GM21825 (cell line): ENCODE results near the gene SIRPA.

Experiments
- ATAC-seq: cut with Tn5 transposase; IDR thresholded peaks from one replicate; pipeline ENCODE4 v1.9.1; 2021; ENCODE audit warnings: mild to moderate bottlenecking, moderate library complexity; ENCODE audit not compliant: unreplicated experiment

SIRPA gene

DNA sequence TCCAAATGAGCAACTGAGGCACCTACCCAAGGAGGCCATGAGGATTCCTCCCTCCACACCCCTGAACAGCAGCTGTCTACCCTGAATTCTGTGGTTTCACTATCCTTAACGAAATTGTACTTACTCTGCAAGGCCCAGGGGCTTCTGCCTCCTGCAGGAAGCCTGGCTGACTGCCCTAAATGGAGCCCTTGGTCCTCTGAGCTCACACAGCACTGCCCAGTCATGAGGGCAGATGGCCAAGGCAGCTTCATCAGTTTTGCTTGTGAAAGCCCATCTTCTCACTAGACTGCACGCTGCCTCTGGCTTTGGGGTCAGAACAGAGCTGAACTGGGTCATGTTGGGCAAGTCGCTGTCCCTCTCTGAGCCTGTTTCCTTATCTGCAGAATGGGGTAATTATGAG is 26.4 kb upstream of the SIRPA start:
- ATAC-seq = no peak

GRCh38 chr20:1870323-1870722 is 24.9 kb upstream of the SIRPA start:
- ATAC-seq = no peak

- ATAC-seq = peak; percentile 65
Observed at GRCh38 chr20:1870792-1871550, 24.2 kb upstream of the SIRPA start.

DNA sequence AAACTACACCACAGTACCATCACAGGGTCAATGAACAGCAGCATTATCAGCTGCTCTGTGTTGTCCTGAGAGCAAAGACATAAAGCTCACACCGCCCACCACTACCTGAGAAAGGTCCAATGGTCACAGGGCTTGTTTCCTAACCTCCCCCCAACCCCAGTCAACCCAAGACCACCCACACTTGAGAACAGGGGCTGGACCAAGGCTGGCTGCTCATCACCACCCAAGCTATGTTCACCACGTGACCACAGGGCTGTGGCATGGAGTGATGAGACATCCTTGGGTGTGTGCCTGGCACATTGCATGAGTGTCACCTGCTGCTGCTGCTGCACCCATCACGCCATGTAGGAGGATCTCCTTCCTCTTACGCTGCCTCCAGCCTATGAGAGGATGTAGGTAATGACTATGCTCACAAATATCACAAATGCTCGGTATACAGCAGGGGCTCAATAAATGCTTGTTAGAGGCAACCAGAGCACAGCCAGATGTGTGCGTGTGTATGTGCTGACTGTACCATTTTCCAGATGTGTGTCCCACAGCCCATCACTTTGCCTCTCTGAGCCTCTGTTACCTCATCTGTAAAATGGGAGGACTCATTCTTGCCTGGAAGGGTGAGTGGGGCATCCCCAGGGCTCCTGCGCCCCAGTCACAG is 23.3 kb upstream of the SIRPA start:
- peak; percentile 36 for ATAC-seq

GRCh38 chr20:1872459-1873097 is 22.6 kb upstream of the SIRPA start:
- ATAC-seq = peak; percentile 22

GRCh38 chr20:1874450-1875182 is 20.6 kb upstream of the SIRPA start:
- ATAC-seq = no peak

- no peak for ATAC-seq
Observed at GRCh38 chr20:1875183-1875554, 20.0 kb upstream of the SIRPA start.

GRCh38 chr20:1875762-1876161 is 19.4 kb upstream of the SIRPA start:
- ATAC-seq = no peak

GRCh38 chr20:1876217-1876921 is 18.8 kb upstream of the SIRPA start:
- no peak for ATAC-seq

- ATAC-seq = no peak
Observed at GRCh38 chr20:1876975-1877608, 18.1 kb upstream of the SIRPA start.

- no peak for ATAC-seq
Observed at GRCh38 chr20:1877609-1878200, 17.5 kb upstream of the SIRPA start.

DNA sequence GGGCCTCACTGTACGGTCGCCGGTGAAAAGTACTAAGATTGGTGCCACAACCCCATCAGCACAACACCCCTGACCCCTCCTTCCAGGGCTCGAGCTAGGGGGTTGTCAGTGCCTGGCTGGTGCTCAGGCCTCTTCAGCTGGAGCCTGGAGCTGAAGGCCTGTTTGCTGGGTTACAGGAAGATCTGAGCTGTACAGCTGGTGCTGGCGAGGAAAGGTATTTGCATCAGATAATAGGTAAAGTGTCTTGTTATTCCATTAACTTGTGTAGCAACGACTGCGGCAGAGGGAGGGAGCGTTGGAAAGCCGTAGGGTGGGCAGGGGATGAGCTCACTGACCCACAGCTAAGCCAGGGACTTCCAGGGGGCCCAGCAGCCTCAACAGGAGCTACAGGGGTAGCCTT is 15.8 kb upstream of the SIRPA start:
- no peak for ATAC-seq

DNA sequence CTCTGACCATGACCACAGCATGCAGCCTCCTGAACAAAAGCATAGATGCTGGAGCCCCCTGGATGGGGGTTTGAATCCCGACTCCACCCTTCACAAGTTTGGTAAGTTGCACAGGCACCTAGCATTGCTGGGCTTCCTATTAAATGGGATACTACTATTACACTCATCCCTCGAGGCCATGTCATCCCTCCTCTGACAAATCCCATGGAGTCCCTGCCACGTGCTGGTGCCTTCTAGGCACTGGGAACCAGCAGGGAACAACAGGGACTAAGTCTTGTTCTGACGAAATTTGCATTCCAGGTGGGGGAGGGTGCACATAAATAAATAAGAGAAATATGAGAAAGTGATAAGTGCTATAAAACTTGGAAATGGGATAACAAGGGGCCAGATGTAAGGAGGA is 15.3 kb upstream of the SIRPA start:
- no peak for ATAC-seq

DNA sequence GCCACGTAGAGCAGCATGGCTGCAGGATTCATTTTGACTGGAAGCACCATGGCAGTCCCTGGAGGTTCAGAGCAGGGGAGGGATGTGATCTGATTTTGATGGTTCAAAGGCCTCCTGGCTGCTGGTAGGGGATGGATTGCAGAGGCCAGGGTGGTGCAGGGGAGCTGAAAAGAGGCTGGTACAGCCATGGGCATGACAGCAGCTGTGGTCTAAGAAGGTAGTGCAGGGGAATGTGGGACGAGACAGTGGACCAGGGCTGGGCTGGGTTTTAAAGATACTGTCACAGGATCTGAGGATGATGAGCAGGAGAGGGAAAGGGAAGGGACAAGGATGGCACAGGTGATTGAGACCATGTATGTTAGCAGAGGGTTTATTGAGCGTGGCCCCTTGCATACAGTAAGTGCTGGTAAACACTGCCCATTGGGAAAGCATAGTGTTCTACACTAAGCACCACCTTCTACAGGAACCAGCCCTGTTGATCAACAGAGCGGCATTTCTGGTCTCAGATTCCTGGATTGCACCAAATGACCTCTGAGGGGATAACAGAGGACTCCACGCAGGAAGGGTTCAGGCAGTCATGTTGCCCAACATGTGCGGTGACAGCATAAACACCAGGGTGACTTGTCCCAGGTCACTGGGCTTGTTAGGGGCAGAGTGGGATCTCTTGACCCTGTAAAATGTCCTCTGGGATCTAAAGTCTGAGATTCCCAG is 14.5 kb upstream of the SIRPA start:
- no peak for ATAC-seq

- no peak for ATAC-seq
Observed at GRCh38 chr20:1881240-1881835, 13.9 kb upstream of the SIRPA start.

DNA sequence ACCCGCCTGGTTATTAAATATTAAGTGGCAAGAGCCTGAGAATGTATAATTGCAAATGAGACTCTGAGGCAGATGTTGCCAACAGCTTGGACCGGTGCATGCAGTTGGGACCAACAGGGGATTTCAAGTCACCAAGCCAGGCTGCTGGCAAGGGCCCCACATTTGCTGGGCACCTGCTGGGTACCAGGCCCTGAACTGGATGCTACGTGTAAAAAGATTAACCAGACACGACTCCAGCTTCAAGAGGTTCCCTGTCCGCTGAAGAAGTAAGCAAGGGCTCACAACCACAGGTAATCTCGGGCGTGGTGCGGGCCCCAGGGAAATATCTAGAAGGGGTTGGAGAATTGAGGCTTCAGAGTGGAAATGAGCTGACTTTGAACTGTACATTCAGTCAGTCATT is 13.2 kb upstream of the SIRPA start:
- no peak for ATAC-seq

DNA sequence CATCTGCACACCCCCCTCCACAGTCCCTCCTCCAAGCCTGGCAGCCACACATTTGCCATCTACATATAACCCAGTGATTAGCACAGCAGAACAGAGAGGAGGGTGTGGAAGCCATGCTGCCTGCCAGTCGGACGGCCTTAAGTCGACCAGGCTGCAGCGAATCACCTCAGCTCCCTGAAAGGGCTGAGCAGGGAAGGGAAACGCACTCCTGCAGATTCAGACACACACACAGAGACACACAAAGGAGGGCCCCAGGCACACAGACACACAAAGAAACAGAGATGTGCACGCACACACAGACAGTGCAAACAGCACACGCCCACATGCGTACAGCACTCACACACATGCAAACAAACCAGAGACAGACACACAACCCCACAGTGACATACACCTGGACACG is 11.2 kb upstream of the SIRPA start:
- no peak for ATAC-seq

DNA sequence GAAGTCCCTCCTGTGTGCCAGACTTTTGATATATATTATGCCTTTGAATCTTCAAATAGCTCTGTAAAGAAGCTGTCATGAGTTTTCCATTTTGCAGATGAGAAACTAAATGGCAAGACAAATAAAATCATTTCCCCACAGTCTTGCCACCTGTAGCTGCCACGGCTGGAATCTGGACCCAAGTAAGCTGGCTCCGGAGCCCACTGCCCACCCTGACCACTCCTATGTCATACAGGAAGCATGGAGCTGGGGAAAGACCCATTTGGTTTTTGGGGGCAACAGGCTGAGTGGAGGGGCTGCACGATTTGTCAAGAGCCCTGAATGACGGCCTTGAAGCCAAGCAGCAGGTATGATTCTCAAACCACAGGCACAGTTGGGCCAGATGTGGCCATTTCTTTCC is 10.0 kb upstream of the SIRPA start:
- no peak for ATAC-seq
